ENCODE measurements around the gene LTBP2.
A peak's percentile ranks its signal among the peaks of the same experiment; 100 is the strongest.

Gene LTBP2

DNA sequence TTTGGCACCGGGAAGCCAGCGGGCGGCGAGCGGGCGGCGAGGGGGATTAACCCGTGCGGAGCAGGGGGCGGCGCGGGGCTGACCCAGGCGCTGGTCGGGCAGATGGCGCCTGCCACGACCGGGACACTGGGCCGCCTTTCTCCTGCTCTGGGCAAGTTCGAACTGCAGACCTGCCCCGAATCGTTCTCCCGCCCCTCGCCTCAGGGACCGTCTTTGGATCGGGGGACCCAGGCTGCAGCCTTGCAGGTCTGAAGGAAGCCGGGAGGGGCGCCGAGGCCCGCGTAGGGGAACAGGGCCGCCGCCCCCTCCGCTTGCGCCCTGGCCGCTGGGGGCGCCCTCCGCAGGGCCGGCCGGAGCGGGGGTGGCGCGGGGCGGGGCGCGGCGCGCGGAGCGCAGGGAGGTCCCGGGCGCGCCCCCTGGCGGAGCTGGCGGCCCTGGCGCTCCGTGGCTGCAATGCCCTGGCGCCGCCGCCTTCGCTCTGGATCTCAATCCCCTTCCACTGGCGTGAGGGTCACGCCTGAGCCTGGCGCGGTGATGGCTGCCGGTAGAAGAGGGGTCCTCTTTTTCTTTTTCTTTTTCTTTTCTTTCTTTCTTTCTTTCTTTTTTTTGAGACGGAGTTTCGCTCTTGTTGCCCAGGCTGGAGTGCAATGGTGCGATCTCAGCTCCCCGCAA is 449 bp upstream of the LTBP2 start (continued):
- TF ChIP-seq ZNF785 (tag by site-specific recombination; IDR thresholded peaks at IDR 0.05) (no peak), ZNF335 (tag by site-specific recombination; conservative IDR thresholded peaks at IDR 0.05) (peak; percentile 57), ZNF341 (tag by site-specific recombination; IDR thresholded peaks at IDR 0.05; ENCODE audit: low read depth) (peak; percentile 40), ZNF354C (tag by site-specific recombination; IDR thresholded peaks at IDR 0.05; ENCODE audit: borderline replicate concordance, low read depth) (no peak), KLF9 (tag by site-specific recombination; IDR thresholded peaks at IDR 0.05; ENCODE audit: low read depth) (peak; percentile 68; the same call in 1 of the 2 replicates), ZNF16 (tag by site-specific recombination; IDR thresholded peaks at IDR 0.05; ENCODE audit: low read depth) (no peak), ZNF843 (tag by site-specific recombination; IDR thresholded peaks at IDR 0.05) (no peak), ZFHX2 (tag by site-specific recombination; conservative IDR thresholded peaks at IDR 0.05) (peak; percentile 81), ZBTB8A (tag by site-specific recombination; IDR thresholded peaks at IDR 0.05) (peak; percentile 93), KLF1 (tag by site-specific recombination; IDR thresholded peaks at IDR 0.05) (peak; percentile 33; the same call in 1 of the 2 replicates), ZNF623 (tag by site-specific recombination; IDR thresholded peaks at IDR 0.05) (no peak), ZSCAN16 (tag by site-specific recombination; IDR thresholded peaks at IDR 0.05) (no peak), MEIS1 (CRISPR knock-in tag; IDR thresholded peaks at IDR 0.05; ENCODE audit: borderline replicate concordance) (no peak), ZBTB17 (tag by site-specific recombination; IDR thresholded peaks at IDR 0.05) (peak; percentile 46; the same call in 1 of the 2 replicates), SP7 (tag by site-specific recombination; IDR thresholded peaks at IDR 0.05) (peak; percentile 49; the same call in 1 of the 2 replicates), SCRT1 (tag by site-specific recombination; IDR thresholded peaks at IDR 0.05; ENCODE audit: borderline replicate concordance) (no peak), GLIS2 (tag by site-specific recombination; IDR thresholded peaks at IDR 0.05) (peak; percentile 67), ZNF791 (tag by site-specific recombination; IDR thresholded peaks at IDR 0.05) (no peak), SP3 (tag by site-specific recombination; IDR thresholded peaks at IDR 0.05) (peak; percentile 42), ZNF426 (tag by site-specific recombination; IDR thresholded peaks at IDR 0.05) (no peak)
- TF ChIP-seq, protein P1, sequence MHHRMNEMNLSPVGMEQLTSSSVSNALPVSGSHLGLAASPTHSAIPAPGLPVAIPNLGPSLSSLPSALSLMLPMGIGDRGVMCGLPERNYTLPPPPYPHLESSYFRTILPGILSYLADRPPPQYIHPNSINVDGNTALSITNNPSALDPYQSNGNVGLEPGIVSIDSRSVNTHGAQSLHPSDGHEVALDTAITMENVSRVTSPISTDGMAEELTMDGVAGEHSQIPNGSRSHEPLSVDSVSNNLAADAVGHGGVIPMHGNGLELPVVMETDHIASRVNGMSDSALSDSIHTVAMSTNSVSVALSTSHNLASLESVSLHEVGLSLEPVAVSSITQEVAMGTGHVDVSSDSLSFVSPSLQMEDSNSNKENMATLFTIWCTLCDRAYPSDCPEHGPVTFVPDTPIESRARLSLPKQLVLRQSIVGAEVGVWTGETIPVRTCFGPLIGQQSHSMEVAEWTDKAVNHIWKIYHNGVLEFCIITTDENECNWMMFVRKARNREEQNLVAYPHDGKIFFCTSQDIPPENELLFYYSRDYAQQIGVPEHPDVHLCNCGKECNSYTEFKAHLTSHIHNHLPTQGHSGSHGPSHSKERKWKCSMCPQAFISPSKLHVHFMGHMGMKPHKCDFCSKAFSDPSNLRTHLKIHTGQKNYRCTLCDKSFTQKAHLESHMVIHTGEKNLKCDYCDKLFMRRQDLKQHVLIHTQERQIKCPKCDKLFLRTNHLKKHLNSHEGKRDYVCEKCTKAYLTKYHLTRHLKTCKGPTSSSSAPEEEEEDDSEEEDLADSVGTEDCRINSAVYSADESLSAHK (tag by site-specific recombination; IDR thresholded peaks at IDR 0.05) = no peak
- TF ChIP-seq, protein P2, sequence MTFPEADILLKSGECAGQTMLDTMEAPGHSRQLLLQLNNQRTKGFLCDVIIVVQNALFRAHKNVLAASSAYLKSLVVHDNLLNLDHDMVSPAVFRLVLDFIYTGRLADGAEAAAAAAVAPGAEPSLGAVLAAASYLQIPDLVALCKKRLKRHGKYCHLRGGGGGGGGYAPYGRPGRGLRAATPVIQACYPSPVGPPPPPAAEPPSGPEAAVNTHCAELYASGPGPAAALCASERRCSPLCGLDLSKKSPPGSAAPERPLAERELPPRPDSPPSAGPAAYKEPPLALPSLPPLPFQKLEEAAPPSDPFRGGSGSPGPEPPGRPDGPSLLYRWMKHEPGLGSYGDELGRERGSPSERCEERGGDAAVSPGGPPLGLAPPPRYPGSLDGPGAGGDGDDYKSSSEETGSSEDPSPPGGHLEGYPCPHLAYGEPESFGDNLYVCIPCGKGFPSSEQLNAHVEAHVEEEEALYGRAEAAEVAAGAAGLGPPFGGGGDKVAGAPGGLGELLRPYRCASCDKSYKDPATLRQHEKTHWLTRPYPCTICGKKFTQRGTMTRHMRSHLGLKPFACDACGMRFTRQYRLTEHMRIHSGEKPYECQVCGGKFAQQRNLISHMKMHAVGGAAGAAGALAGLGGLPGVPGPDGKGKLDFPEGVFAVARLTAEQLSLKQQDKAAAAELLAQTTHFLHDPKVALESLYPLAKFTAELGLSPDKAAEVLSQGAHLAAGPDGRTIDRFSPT (tag by site-specific recombination; IDR thresholded peaks at IDR 0.05) = no peak
- TF ChIP-seq, protein P3, sequence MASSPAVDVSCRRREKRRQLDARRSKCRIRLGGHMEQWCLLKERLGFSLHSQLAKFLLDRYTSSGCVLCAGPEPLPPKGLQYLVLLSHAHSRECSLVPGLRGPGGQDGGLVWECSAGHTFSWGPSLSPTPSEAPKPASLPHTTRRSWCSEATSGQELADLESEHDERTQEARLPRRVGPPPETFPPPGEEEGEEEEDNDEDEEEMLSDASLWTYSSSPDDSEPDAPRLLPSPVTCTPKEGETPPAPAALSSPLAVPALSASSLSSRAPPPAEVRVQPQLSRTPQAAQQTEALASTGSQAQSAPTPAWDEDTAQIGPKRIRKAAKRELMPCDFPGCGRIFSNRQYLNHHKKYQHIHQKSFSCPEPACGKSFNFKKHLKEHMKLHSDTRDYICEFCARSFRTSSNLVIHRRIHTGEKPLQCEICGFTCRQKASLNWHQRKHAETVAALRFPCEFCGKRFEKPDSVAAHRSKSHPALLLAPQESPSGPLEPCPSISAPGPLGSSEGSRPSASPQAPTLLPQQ (tag by site-specific recombination; IDR thresholded peaks at IDR 0.05) = no peak
- TF ChIP-seq, protein P4, sequence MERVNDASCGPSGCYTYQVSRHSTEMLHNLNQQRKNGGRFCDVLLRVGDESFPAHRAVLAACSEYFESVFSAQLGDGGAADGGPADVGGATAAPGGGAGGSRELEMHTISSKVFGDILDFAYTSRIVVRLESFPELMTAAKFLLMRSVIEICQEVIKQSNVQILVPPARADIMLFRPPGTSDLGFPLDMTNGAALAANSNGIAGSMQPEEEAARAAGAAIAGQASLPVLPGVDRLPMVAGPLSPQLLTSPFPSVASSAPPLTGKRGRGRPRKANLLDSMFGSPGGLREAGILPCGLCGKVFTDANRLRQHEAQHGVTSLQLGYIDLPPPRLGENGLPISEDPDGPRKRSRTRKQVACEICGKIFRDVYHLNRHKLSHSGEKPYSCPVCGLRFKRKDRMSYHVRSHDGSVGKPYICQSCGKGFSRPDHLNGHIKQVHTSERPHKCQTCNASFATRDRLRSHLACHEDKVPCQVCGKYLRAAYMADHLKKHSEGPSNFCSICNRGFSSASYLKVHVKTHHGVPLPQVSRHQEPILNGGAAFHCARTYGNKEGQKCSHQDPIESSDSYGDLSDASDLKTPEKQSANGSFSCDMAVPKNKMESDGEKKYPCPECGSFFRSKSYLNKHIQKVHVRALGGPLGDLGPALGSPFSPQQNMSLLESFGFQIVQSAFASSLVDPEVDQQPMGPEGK (tag by site-specific recombination; IDR thresholded peaks at IDR 0.05) = peak; percentile 70
- TF ChIP-seq, protein P5, sequence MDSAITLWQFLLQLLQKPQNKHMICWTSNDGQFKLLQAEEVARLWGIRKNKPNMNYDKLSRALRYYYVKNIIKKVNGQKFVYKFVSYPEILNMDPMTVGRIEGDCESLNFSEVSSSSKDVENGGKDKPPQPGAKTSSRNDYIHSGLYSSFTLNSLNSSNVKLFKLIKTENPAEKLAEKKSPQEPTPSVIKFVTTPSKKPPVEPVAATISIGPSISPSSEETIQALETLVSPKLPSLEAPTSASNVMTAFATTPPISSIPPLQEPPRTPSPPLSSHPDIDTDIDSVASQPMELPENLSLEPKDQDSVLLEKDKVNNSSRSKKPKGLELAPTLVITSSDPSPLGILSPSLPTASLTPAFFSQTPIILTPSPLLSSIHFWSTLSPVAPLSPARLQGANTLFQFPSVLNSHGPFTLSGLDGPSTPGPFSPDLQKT (IDR thresholded peaks at IDR 0.05; ENCODE audit: borderline replicate concordance, low read depth, low read length) = no peak
- TF ChIP-seq, protein P6, sequence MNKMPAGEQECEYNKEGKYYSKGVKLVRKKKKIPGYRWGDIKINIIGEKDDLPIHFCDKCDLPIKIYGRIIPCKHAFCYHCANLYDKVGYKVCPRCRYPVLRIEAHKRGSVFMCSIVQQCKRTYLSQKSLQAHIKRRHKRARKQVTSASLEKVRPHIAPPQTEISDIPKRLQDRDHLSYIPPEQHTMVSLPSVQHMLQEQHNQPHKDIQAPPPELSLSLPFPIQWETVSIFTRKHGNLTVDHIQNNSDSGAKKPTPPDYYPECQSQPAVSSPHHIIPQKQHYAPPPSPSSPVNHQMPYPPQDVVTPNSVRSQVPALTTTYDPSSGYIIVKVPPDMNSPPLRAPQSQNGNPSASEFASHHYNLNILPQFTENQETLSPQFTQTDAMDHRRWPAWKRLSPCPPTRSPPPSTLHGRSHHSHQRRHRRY (tag by site-specific recombination; IDR thresholded peaks at IDR 0.05) = no peak
- TF ChIP-seq, protein P7, sequence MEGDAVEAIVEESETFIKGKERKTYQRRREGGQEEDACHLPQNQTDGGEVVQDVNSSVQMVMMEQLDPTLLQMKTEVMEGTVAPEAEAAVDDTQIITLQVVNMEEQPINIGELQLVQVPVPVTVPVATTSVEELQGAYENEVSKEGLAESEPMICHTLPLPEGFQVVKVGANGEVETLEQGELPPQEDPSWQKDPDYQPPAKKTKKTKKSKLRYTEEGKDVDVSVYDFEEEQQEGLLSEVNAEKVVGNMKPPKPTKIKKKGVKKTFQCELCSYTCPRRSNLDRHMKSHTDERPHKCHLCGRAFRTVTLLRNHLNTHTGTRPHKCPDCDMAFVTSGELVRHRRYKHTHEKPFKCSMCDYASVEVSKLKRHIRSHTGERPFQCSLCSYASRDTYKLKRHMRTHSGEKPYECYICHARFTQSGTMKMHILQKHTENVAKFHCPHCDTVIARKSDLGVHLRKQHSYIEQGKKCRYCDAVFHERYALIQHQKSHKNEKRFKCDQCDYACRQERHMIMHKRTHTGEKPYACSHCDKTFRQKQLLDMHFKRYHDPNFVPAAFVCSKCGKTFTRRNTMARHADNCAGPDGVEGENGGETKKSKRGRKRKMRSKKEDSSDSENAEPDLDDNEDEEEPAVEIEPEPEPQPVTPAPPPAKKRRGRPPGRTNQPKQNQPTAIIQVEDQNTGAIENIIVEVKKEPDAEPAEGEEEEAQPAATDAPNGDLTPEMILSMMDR (tag by site-specific recombination; IDR thresholded peaks at IDR 0.05) = peak; percentile 62
